GM06990 (cell line): Measurements from ENCODE around the gene PYCR2.
"Not testable (repeated sequence)": the region's sequence is repeated elsewhere in the genome, so short reads cannot be mapped to it uniquely, and the experiment has no call there.

Experiments used
- DNase-seq: peaks from one replicate; pipeline ENCODE4 v3.0.0-alpha.2; 2011; ENCODE audit not compliant: insufficient read length; ENCODE audit errors: extremely low read depth
- H3K27me3 ChIP-seq: replicated peaks from 2 replicates; pipeline ENCODE4 v1.6.0; 2011; ENCODE audit warnings: low read length; ENCODE audit not compliant: control insufficient read depth, insufficient read depth
- H3K36me3 ChIP-seq: 2 replicates; pipeline ENCODE4 v1.5.1; 2011; ENCODE audit warnings: low read length; ENCODE audit not compliant: control insufficient read depth, insufficient read depth
- H3K4me3 ChIP-seq: replicated peaks from 2 replicates; pipeline ENCODE4 v1.5.1; 2011; ENCODE audit warnings: low read depth, mild to moderate bottlenecking, control low read depth, low read length
- CTCF ChIP-seq: IDR thresholded peaks from 2 replicates; pipeline ENCODE4 v1.5.1; 2011; ENCODE audit warnings: low read length, control low read depth, mild to moderate bottlenecking, inconsistent platforms; ENCODE audit not compliant: insufficient read depth, poor library complexity, severe bottlenecking

PYCR2 gene

GRCh38 chr1:225934711-225935110 is 10.7 kb upstream of the PYCR2 start:
- no peak for TF ChIP-seq CTCF
- Histone ChIP-seq H3K27me3 (no peaks in the 10 kb centered on the region), H3K4me3 (no peak overlapping the region)

GRCh38 chr1:225933072-225933471 is 9.0 kb upstream of the PYCR2 start:
- Histone ChIP-seq H3K4me3 (no peak overlapping the region), H3K36me3 (no peaks in the 10 kb centered on the region), H3K27me3 (no peaks in the 10 kb centered on the region)
- TF ChIP-seq CTCF = no peak
- DNase-seq = no peak

More at GRCh38 chr1:225934711-225935110, 10.7 kb upstream of the PYCR2 start:
- H3K36me3 ChIP-seq = no peaks in the 10 kb centered on the region
- no peak for DNase-seq

- DNase-seq = no peak
- Histone ChIP-seq H3K36me3 (no peaks in the 10 kb centered on the region), H3K27me3 (no peaks in the 10 kb centered on the region), H3K4me3 (no peak overlapping the region)
- no peak for TF ChIP-seq CTCF
Observed at GRCh38 chr1:225931270-225932136, 7.5 kb upstream of the PYCR2 start.

- Histone ChIP-seq H3K36me3 (no peaks in the 10 kb centered on the region), H3K27me3 (no peaks in the 10 kb centered on the region), H3K4me3 (no peak overlapping the region)
- DNase-seq = no peak
- TF ChIP-seq CTCF = no peak
Observed at GRCh38 chr1:225930566-225930965, 6.5 kb upstream of the PYCR2 start.

GRCh38 chr1:225929462-225929861 is 5.4 kb upstream of the PYCR2 start:
- not testable (repeated sequence) for H3K36me3 ChIP-seq, H3K27me3 ChIP-seq, H3K4me3 ChIP-seq, DNase-seq

GRCh38 chr1:225928186-225929175 is 4.4 kb upstream of the PYCR2 start:
- Histone ChIP-seq H3K4me3 (no peak overlapping the region), H3K27me3 (no peaks in the 10 kb centered on the region), H3K36me3 (no peaks in the 10 kb centered on the region)
- DNase-seq = no peak
- TF ChIP-seq CTCF = no peak
